ENCODE measurements around the gene COL25A1.

- TF ChIP-seq EZH2 (IDR thresholded peaks at IDR 0.05; ENCODE audit: insufficient read depth, poor library complexity, severe bottlenecking) (no peak), EZH2phosphoT487 (IDR thresholded peaks at IDR 0.05; ENCODE audit: insufficient read depth, low read depth) (no peak)
These were observed 435.0 kb downstream of the COL25A1 start for GRCh38 chr4:108867476-108867875.
